ENCODE measurements around the gene HIPK4. TPM values are rescaled to one million over a fixed set of nuclear protein-coding genes. Genes with fewer than 3 reads are reported as not detected.
A peak's percentile ranks its signal among the peaks of the same experiment; 100 is the strongest.
"Not testable (repeated sequence)": the region's sequence is repeated elsewhere in the genome, so short reads cannot be mapped to it uniquely, and the experiment has no call there.

Gene HIPK4
- 0.64 TPM for total RNA-seq
- long read RNA-seq, partial matches to known transcripts: 3 of 5 reads
- long read RNA-seq, other reads (novel, unspliced or antisense): 2 of 5 reads

GRCh38 chr19:40390084-40390742, at the start of gene HIPK4:
Gene HIPK4 (minus strand): TSS chr19:40390181. CDS start chr19:40389902, 279 bp downstream.
- no peaks in the 10 kb centered on the region for H3K27me3 ChIP-seq
- no peak within 1 kb of the TSS for H3K27ac ChIP-seq
- DNase-seq (no peak), ATAC-seq (no peak)
- no peaks in the 10 kb centered on the region for H3K9me3 ChIP-seq
- peaks cover 13% of the 10 kb centered on the region for H3K4me1 ChIP-seq
- no peak for TF ChIP-seq CTCF (IDR thresholded peaks at IDR 0.05)
- H3K4me3 ChIP-seq: no peak within 1 kb of the TSS
- intact Hi-C loops (cut with DNase I): no loop called here
- no peaks in the 10 kb centered on the region for H3K36me3 ChIP-seq

GRCh38 chr19:40438284-40438683, 48.3 kb upstream of the HIPK4 start:
- TF ChIP-seq CTCF (IDR thresholded peaks at IDR 0.05): no peak
- ATAC-seq: no peak
- Histone ChIP-seq H3K36me3 (peaks cover 19% of the 10 kb centered on the region), H3K4me3 (no peak overlapping the region), H3K27ac (no peak overlapping the region), H3K27me3 (no peaks in the 10 kb centered on the region), H3K9me3 (no peaks in the 10 kb centered on the region), H3K4me1 (peaks cover 22% of the 10 kb centered on the region)
- DNase-seq: no peak
- intact Hi-C loops (cut with DNase I): no loop called here

GRCh38 chr19:40433391-40434216, 43.6 kb upstream of the HIPK4 start:
- DNase-seq: peak; percentile 96
- peak; percentile 99 for ATAC-seq
- intact Hi-C loops (cut with DNase I): no loop called here

GRCh38 chr19:40432760-40433159, 42.8 kb upstream of the HIPK4 start:
- H3K4me3 ChIP-seq: peak overlapping the region; percentile 57
- DNase-seq; ATAC-seq; H3K27me3 ChIP-seq; H3K36me3 ChIP-seq; intact Hi-C loops (cut with DNase I); H3K9me3 ChIP-seq: not testable (repeated sequence)
- H3K27ac ChIP-seq: peak overlapping the region; percentile 95
- peaks cover 21% of the 10 kb centered on the region for H3K4me1 ChIP-seq

More at GRCh38 chr19:40433391-40434216, 43.6 kb upstream of the HIPK4 start:
- peaks cover 21% of the 10 kb centered on the region for H3K4me1 ChIP-seq
- no peaks in the 10 kb centered on the region for H3K36me3 ChIP-seq
- H3K27ac ChIP-seq: peak overlapping the region; percentile 95
- no peak for TF ChIP-seq CTCF (IDR thresholded peaks at IDR 0.05)
- H3K4me3 ChIP-seq: peak overlapping the region; percentile 57
- H3K27me3 ChIP-seq: no peaks in the 10 kb centered on the region
- no peaks in the 10 kb centered on the region for H3K9me3 ChIP-seq

GRCh38 chr19:40431698-40432097, 41.7 kb upstream of the HIPK4 start:
- Histone ChIP-seq H3K27ac (peak overlapping the region; percentile 95), H3K27me3 (no peaks in the 10 kb centered on the region), H3K36me3 (no peaks in the 10 kb centered on the region), H3K4me3 (no peak overlapping the region), H3K9me3 (no peaks in the 10 kb centered on the region), H3K4me1 (peaks cover 21% of the 10 kb centered on the region)
- no peak for ATAC-seq
- no peak for TF ChIP-seq CTCF (IDR thresholded peaks at IDR 0.05)
- intact Hi-C loops (cut with DNase I): no loop called here
- DNase-seq: no peak

GRCh38 chr19:40430242-40430641, 40.3 kb upstream of the HIPK4 start:
- H3K36me3 ChIP-seq; intact Hi-C loops (cut with DNase I); H3K27ac ChIP-seq; H3K27me3 ChIP-seq; H3K4me3 ChIP-seq; H3K9me3 ChIP-seq; DNase-seq; ATAC-seq: not testable (repeated sequence)
- peaks cover 25% of the 10 kb centered on the region for H3K4me1 ChIP-seq

GRCh38 chr19:40428197-40428596, 38.2 kb upstream of the HIPK4 start:
- H3K36me3 ChIP-seq; ATAC-seq; H3K27me3 ChIP-seq; intact Hi-C loops (cut with DNase I); H3K9me3 ChIP-seq; H3K27ac ChIP-seq; DNase-seq; H3K4me3 ChIP-seq: not testable (repeated sequence)
- H3K4me1 ChIP-seq: peaks cover 30% of the 10 kb centered on the region
